SU-DHL-6 (cell line): ENCODE results near the gene ENOX1.

Source experiments
- EZH2phosphoT487 ChIP-seq: fragments of 200-600 bp; sonication (generic), shearing (Covaris generic); conservative IDR thresholded peaks from 2 replicates; pipeline ENCODE4 v1.6.1; 2018; ENCODE audit warnings: mild to moderate bottlenecking, antibody characterized with exemption, low read length, moderate library complexity, mixed read lengths
- TF ChIP-seq, protein P1 (sequence below): fragments of 200-600 bp; sonication (generic); IDR thresholded peaks from one replicate; pipeline ENCODE4 v1.5.1; 2017; ENCODE audit warnings: antibody characterized with exemption, mild to moderate bottlenecking, low read length, moderate library complexity; ENCODE audit not compliant: insufficient read depth, poor library complexity, severe bottlenecking

GRCh38 chr13:43758834-43759233 lies 27.9 kb downstream of the ENOX1 start:
- TF ChIP-seq, protein P1, sequence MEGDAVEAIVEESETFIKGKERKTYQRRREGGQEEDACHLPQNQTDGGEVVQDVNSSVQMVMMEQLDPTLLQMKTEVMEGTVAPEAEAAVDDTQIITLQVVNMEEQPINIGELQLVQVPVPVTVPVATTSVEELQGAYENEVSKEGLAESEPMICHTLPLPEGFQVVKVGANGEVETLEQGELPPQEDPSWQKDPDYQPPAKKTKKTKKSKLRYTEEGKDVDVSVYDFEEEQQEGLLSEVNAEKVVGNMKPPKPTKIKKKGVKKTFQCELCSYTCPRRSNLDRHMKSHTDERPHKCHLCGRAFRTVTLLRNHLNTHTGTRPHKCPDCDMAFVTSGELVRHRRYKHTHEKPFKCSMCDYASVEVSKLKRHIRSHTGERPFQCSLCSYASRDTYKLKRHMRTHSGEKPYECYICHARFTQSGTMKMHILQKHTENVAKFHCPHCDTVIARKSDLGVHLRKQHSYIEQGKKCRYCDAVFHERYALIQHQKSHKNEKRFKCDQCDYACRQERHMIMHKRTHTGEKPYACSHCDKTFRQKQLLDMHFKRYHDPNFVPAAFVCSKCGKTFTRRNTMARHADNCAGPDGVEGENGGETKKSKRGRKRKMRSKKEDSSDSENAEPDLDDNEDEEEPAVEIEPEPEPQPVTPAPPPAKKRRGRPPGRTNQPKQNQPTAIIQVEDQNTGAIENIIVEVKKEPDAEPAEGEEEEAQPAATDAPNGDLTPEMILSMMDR, result no peak
- no peak for TF ChIP-seq EZH2phosphoT487
